BJ (cell line): ENCODE data around the gene NCF4. TPM values are rescaled to one million over a fixed set of nuclear protein-coding genes. Genes with fewer than 3 reads are reported as not detected.

Experiments
- CTCF ChIA-PET: fragments of 350-600 bp; formaldehyde crosslinking; extraction: SDS; loops from one replicate; lab custom pipeline; 2021; ENCODE audit warnings: antibody characterized with exemption, inconsistent platforms; lab: Yijun Ruan, JAX
- POLR2A ChIA-PET: fragments of 300-600 bp; sonication (Branson Sonifier 250); formaldehyde crosslinking; extraction: SDS; loops from one replicate; lab custom pipeline; 2021; ENCODE audit warnings: antibody characterized with exemption; lab: Charles Lee
- DNase-seq: peaks from one replicate; pipeline ENCODE4 v3.0.0-alpha.2; 2011; ENCODE audit warnings: low read depth
- H3K27me3 ChIP-seq: 2 replicates; pipeline ENCODE4 v1.6.0; 2011; ENCODE audit warnings: low read length; ENCODE audit not compliant: control insufficient read depth, insufficient read depth
- H3K36me3 ChIP-seq: 2 replicates; pipeline ENCODE4 v1.5.1; 2011; ENCODE audit warnings: low read length; ENCODE audit not compliant: control insufficient read depth, insufficient read depth
- H3K4me3 ChIP-seq: 2 replicates; pipeline ENCODE4 v1.5.1; 2011; ENCODE audit warnings: low read depth, mild to moderate bottlenecking, control low read depth, low read length
- polyA plus RNA-seq: library from polyadenylated mRNA; depleted of rRNA; stranded (reverse); fragments of >200 nt; gene quantifications from 2 replicates; pipeline ENCODE4 v1.2.3, GENCODE V29; 2011
- TF ChIP-seq, protein P1 (sequence below): IDR thresholded peaks from 2 replicates; pipeline ENCODE4 v1.5.1; 2011; ENCODE audit warnings: low read depth, mild to moderate bottlenecking, control low read depth, inconsistent platforms, low read length, moderate library complexity; ENCODE audit not compliant: insufficient read depth

NCF4 gene
- polyA plus RNA-seq, 1 experiment: not detected

- ChIA-PET CTCF (interaction anchor here (2.3 kb wide), 1 partner anchor 37 kb away, joined by 8 read pairs; no protein-coding TSS in a partner anchor), POLR2A (no interaction called here)
- Histone ChIP-seq H3K27me3 (peaks cover 2% of the 10 kb centered on the region), H3K4me3 (no peak overlapping the region), H3K36me3 (no peaks in the 10 kb centered on the region)
- TF ChIP-seq, protein P1, sequence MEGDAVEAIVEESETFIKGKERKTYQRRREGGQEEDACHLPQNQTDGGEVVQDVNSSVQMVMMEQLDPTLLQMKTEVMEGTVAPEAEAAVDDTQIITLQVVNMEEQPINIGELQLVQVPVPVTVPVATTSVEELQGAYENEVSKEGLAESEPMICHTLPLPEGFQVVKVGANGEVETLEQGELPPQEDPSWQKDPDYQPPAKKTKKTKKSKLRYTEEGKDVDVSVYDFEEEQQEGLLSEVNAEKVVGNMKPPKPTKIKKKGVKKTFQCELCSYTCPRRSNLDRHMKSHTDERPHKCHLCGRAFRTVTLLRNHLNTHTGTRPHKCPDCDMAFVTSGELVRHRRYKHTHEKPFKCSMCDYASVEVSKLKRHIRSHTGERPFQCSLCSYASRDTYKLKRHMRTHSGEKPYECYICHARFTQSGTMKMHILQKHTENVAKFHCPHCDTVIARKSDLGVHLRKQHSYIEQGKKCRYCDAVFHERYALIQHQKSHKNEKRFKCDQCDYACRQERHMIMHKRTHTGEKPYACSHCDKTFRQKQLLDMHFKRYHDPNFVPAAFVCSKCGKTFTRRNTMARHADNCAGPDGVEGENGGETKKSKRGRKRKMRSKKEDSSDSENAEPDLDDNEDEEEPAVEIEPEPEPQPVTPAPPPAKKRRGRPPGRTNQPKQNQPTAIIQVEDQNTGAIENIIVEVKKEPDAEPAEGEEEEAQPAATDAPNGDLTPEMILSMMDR: no peak
- no peak for DNase-seq
Measured at GRCh38 chr22:36893262-36893661, 32.5 kb downstream of the NCF4 start.

- H3K27me3 ChIP-seq: peaks cover 2% of the 10 kb centered on the region
Measured at GRCh38 chr22:36894266-36894665, 33.5 kb downstream of the NCF4 start.

DNA sequence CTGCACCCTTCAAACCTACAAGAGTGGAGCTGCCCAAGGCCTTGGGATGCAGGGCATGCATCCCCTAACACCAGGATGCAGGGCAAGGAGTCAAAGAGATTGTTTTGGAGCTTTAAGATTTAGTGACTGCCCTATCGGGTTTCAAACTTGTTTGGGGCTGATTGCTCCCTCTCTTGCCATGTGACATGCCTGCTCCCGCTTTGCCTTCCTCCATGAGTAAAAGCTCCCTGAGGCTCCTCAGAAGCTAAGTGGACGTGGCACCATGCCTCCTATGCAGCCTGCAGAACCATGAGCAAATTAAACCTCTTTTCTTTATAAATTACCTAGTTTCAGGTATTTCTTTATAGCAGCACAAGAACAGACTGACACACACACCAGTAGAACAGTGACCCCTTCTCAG is 36.8 kb downstream of the NCF4 start:
- no peaks in the 10 kb centered on the region for H3K36me3 ChIP-seq
- H3K27me3 ChIP-seq: peaks cover 4% of the 10 kb centered on the region
- no peak for DNase-seq
- ChIA-PET POLR2A (no interaction called here), CTCF (no interaction called here)
- TF ChIP-seq, protein P1: no peak
- no peak overlapping the region for H3K4me3 ChIP-seq

More at GRCh38 chr22:36894266-36894665, 33.5 kb downstream of the NCF4 start:
- ChIA-PET POLR2A (no interaction called here), CTCF (interaction anchor here (0.6 kb wide), 1 partner anchor 10 kb away, joined by 3 read pairs; no protein-coding TSS in a partner anchor)
- TF ChIP-seq, protein P1: no peak
- H3K36me3 ChIP-seq: no peaks in the 10 kb centered on the region
- no peak for DNase-seq
- no peak overlapping the region for H3K4me3 ChIP-seq

DNA sequence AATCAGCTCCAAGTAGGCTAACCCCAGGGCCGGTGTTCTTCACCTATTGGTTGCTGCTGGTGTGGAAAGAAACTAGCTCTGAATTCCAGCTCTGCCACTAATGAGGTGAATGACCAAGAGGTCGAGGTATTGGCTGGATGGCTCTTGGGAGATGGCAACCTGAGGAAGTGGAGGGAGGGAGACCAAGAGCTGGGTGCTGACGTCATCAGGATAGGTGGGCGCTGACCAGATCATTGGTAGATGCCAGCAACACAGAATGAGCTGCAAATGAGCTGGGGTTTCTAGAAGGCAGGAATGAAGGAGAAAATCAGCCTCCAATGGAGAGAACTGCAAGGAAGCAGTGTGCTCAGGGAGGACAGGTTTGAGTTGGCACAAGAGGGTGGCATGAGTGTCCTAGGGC is 37.9 kb downstream of the NCF4 start:
- Histone ChIP-seq H3K27me3 (peaks cover 5% of the 10 kb centered on the region), H3K36me3 (no peaks in the 10 kb centered on the region), H3K4me3 (no peak overlapping the region)
- POLR2A ChIA-PET: no interaction called here
- TF ChIP-seq, protein P1: no peak
- CTCF ChIA-PET: no interaction called here
- no peak for DNase-seq

- TF ChIP-seq, protein P1: no peak
- Histone ChIP-seq H3K36me3 (no peaks in the 10 kb centered on the region), H3K27me3 (peaks cover 5% of the 10 kb centered on the region), H3K4me3 (no peak overlapping the region)
- CTCF ChIA-PET: no interaction called here
- POLR2A ChIA-PET: no interaction called here
- DNase-seq: no peak
Measured at GRCh38 chr22:36899498-36899897, 38.7 kb downstream of the NCF4 start.
